Limb (tissue), 2 donors: ENCODE results near the gene ABLIM1.

ENCODE experiments used
- DNase-seq, 2 donors: peaks; one replicate each; pipeline ENCODE4 v3.0.0-alpha.2; 2016; ENCODE audit errors: extremely low spot score in 2 of 2

The ABLIM1 gene

GRCh38 chr10:114420811-114421485 is 237.1 kb downstream of the ABLIM1 start:
- DNase-seq = no peak

- no peak for DNase-seq
Measured at GRCh38 chr10:114418109-114418508, 240.0 kb downstream of the ABLIM1 start.

- no peak for DNase-seq
Measured at GRCh38 chr10:114412907-114413797, 244.9 kb downstream of the ABLIM1 start.

GRCh38 chr10:114408968-114409444 is 249.1 kb downstream of the ABLIM1 start:
- DNase-seq = no peak

- DNase-seq = no peak
Measured at GRCh38 chr10:114408112-114408967, 249.7 kb downstream of the ABLIM1 start.

- DNase-seq = no peak
Measured at GRCh38 chr10:114406455-114406854, 251.6 kb downstream of the ABLIM1 start.

GRCh38 chr10:114405011-114405350 is 253.1 kb downstream of the ABLIM1 start:
- no peak for DNase-seq

- peak in 1 of 2 donors; percentile 62 for DNase-seq
Measured at GRCh38 chr10:114404171-114405010, 253.7 kb downstream of the ABLIM1 start, which contains the start of gene AFAP1L2. Gene AFAP1L2 (minus strand): TSS chr10:114404502. CDS start chr10:114404455, 47 bp downstream.

GRCh38 chr10:114403541-114404161 is 254.4 kb downstream of the ABLIM1 start:
- DNase-seq = peak in 1 of 2 donors; percentile 64

- peak in 1 of 2 donors; percentile 51 for DNase-seq
Measured at GRCh38 chr10:114402871-114403540, 255.1 kb downstream of the ABLIM1 start.

GRCh38 chr10:114402233-114402632 is 255.8 kb downstream of the ABLIM1 start:
- no peak for DNase-seq

- DNase-seq = no peak
Measured at GRCh38 chr10:114401195-114401791, 256.8 kb downstream of the ABLIM1 start.

- no peak for DNase-seq
Measured at GRCh38 chr10:114400091-114400490, 258.0 kb downstream of the ABLIM1 start.

- no peak for DNase-seq
Measured at GRCh38 chr10:114399576-114399975, 258.5 kb downstream of the ABLIM1 start.

GRCh38 chr10:114398587-114399331 is 259.3 kb downstream of the ABLIM1 start:
- no peak for DNase-seq

- DNase-seq = no peak
Measured at GRCh38 chr10:114397651-114398145, 260.4 kb downstream of the ABLIM1 start.

GRCh38 chr10:114396464-114396863 is 261.6 kb downstream of the ABLIM1 start:
- DNase-seq = no peak

GRCh38 chr10:114395366-114396022 is 262.6 kb downstream of the ABLIM1 start:
- DNase-seq = no peak
